IMR-90 (cell line): ENCODE measurements around the gene KLHL36. TPM values are rescaled to one million over a fixed set of nuclear protein-coding genes. Genes with fewer than 3 reads are reported as not detected.

Experiments used
- ATAC-seq: fragments of 200-7000 bp; cut with Tn5 transposase; 2 replicates; pipeline ENCODE4 v1.9.1; 2020; ENCODE audit warnings: low read depth, mild to moderate bottlenecking, moderate library complexity
- BruUV-seq: library from RNA; stranded (reverse); fragments of 400-500 nt; replicated peaks from 2 replicates; lab custom pipeline; 2021; lab: Mats Ljungman, UMichigan
- CTCF ChIA-PET: fragments of 300-600 bp; formaldehyde crosslinking; extraction: SDS; loops from one replicate; lab custom pipeline; 2021; ENCODE audit warnings: antibody characterized with exemption; lab: Yijun Ruan, JAX
- POLR2A ChIA-PET: fragments of 300-600 bp; sonication (Branson Sonifier 250); formaldehyde crosslinking; loops from one replicate; lab custom pipeline; 2022; ENCODE audit warnings: antibody characterized with exemption; ENCODE audit not compliant: unreplicated experiment; lab: Charles Lee
- DNase-seq: peaks from one replicate; pipeline ENCODE4 v3.0.0; 2013
- H2AFZ ChIP-seq: replicated peaks from 2 replicates; pipeline ENCODE3; 2013; ENCODE audit warnings: low read length, mild to moderate bottlenecking; ENCODE audit not compliant: poor library complexity
- H2AK5ac ChIP-seq: 2 replicates; pipeline ENCODE4 v1.6.1; 2013; ENCODE audit warnings: low read depth, low read length, inconsistent platforms
- H2AK9ac ChIP-seq: replicated peaks from 2 replicates; pipeline ENCODE3; 2013; ENCODE audit warnings: mild to moderate bottlenecking, low read depth, low read length, moderate library complexity; ENCODE audit not compliant: poor library complexity
- H2BK120ac ChIP-seq: 2 replicates; pipeline ENCODE4 v1.6.1; 2013; ENCODE audit warnings: low read depth, low read length, inconsistent platforms
- H2BK15ac ChIP-seq: 3 replicates; pipeline ENCODE4 v1.6.1; 2013; ENCODE audit warnings: low read depth, low read length, inconsistent platforms
- H2BK20ac ChIP-seq: 2 replicates; pipeline ENCODE4 v1.6.1; 2013; ENCODE audit warnings: low read depth, mild to moderate bottlenecking, inconsistent platforms, low read length, moderate library complexity
- H2BK5ac ChIP-seq: 2 replicates; pipeline ENCODE4 v1.6.1; 2013; ENCODE audit warnings: mild to moderate bottlenecking, low read depth, low read length, inconsistent platforms; ENCODE audit not compliant: poor library complexity, severe bottlenecking
- H3K14ac ChIP-seq: replicated peaks from 2 replicates; pipeline ENCODE4 v1.6.1; 2013; ENCODE audit warnings: low read depth, low read length, inconsistent platforms
- H3K18ac ChIP-seq: 2 replicates; pipeline ENCODE4 v1.6.1; 2013; ENCODE audit warnings: low read depth, low read length, control low read depth
- H3K23ac ChIP-seq: 2 replicates; pipeline ENCODE4 v1.6.1; 2013; ENCODE audit warnings: low read depth, low read length, inconsistent platforms
- H3K27ac ChIP-seq: 2 replicates; pipeline ENCODE4 v1.5.1; 2013; ENCODE audit warnings: mild to moderate bottlenecking, control low read depth, low read length; ENCODE audit not compliant: insufficient read depth
- H3K27me3 ChIP-seq: 2 replicates; pipeline ENCODE4 v1.6.1; 2013; ENCODE audit warnings: low read length; ENCODE audit not compliant: control insufficient read depth, insufficient read depth
- H3K36me3 ChIP-seq: 2 replicates; pipeline ENCODE4 v1.6.1; 2013; ENCODE audit warnings: low read length, mixed read lengths; ENCODE audit not compliant: control insufficient read depth, insufficient read depth
- H3K4ac ChIP-seq: 2 replicates; pipeline ENCODE4 v1.6.1; 2013; ENCODE audit warnings: low read depth, low read length, inconsistent platforms
- H3K4me1 ChIP-seq: 2 replicates; pipeline ENCODE4 v1.6.1; 2013; ENCODE audit warnings: low read length, mixed read lengths; ENCODE audit not compliant: control insufficient read depth, insufficient read depth
- H3K4me2 ChIP-seq: 2 replicates; pipeline ENCODE4 v1.6.1; 2013; ENCODE audit warnings: low read depth, mild to moderate bottlenecking, control low read depth, low read length, moderate library complexity
- H3K4me3 ChIP-seq: 2 replicates; pipeline ENCODE4 v1.5.1; 2013; ENCODE audit warnings: low read depth, mild to moderate bottlenecking, control low read depth, low read length, moderate library complexity; ENCODE audit not compliant: insufficient read depth
- H3K56ac ChIP-seq: 2 replicates; pipeline ENCODE4 v1.6.1; 2013; ENCODE audit warnings: low read length, inconsistent platforms; ENCODE audit not compliant: insufficient read depth; ENCODE audit errors: extremely low read depth
- H3K79me1 ChIP-seq, 2 experiments: 2 replicates each; pipeline ENCODE4 v1.6.1; 2013; ENCODE audit warnings: low read length in 2 of 2, inconsistent platforms in 1 of 2, low read depth in 1 of 2
- H3K9ac ChIP-seq: 2 replicates; pipeline ENCODE4 v1.6.1; 2013; ENCODE audit warnings: low read depth, low read length, control low read depth
- H3K9me1 ChIP-seq: 2 replicates; pipeline ENCODE4 v1.6.1; 2013; ENCODE audit warnings: low read length, inconsistent platforms; ENCODE audit not compliant: insufficient read depth
- H3K9me3 ChIP-seq: 2 replicates; pipeline ENCODE4 v1.6.1; 2013; ENCODE audit warnings: low read length; ENCODE audit not compliant: control insufficient read depth, insufficient read depth
- H4K20me1 ChIP-seq: 2 replicates; pipeline ENCODE4 v1.6.1; 2013; ENCODE audit warnings: low read length, inconsistent platforms; ENCODE audit not compliant: insufficient read depth
- H4K5ac ChIP-seq: 2 replicates; pipeline ENCODE4 v1.6.1; 2013; ENCODE audit warnings: mild to moderate bottlenecking, low read depth, low read length, control low read depth
- H4K8ac ChIP-seq, 2 experiments: 2 replicates each; pipeline ENCODE4 v1.6.1; 2013; ENCODE audit warnings: low read depth in 2 of 2, low read length in 2 of 2, control low read depth in 1 of 2, inconsistent platforms in 1 of 2
- H4K91ac ChIP-seq: 2 replicates; pipeline ENCODE4 v1.6.1; 2013; ENCODE audit warnings: low read depth, low read length, inconsistent platforms; ENCODE audit not compliant: insufficient read depth
- FOS ChIP-seq: fragments of 150-350 bp; IDR thresholded peaks from 2 replicates; pipeline ENCODE4 v1.6.1; 2016; ENCODE audit warnings: low read depth, low read length
- MAZ ChIP-seq: IDR thresholded peaks from 2 replicates; pipeline ENCODE4 v1.6.1; 2012; ENCODE audit warnings: low read depth, mild to moderate bottlenecking, low read length, improper control_type of control experiment, moderate library complexity, borderline replicate concordance
- RCOR1 ChIP-seq: IDR thresholded peaks from 2 replicates; pipeline ENCODE4 v1.6.1; 2012; ENCODE audit warnings: mild to moderate bottlenecking, low read length, improper control_type of control experiment; ENCODE audit not compliant: insufficient replicate concordance
- SMC3 ChIP-seq: fragments of 150-350 bp; IDR thresholded peaks from 2 replicates; pipeline ENCODE4 v1.6.1; 2016; ENCODE audit warnings: low read depth, mild to moderate bottlenecking, antibody characterized with exemption, low read length, moderate library complexity
- WGBS, 2 experiments: methylation state at CpG; one replicate each; pipeline versions ENCODE4 v1.1.5 to v1.1.7; 2013; ENCODE audit warnings: missing lambda C conversion rate in 2 of 2; ENCODE audit not compliant: insufficient read length in 1 of 2; ENCODE audit errors: extremely low coverage in 2 of 2; 5-methylcytosine and 5-hydroxymethylcytosine counted together
- dilution Hi-C: fragments of 300-500 bp; cut with HindIII; formaldehyde crosslinking; loops from one replicate; pipeline ENCODE4 v1.14.3; 2018; ENCODE audit warnings: low sequenced_read_pairs; ENCODE audit not compliant: unreplicated experiment
- in situ Hi-C: fragments of 300-500 bp; cut with MboI; formaldehyde crosslinking; loops from 3 replicates; pipeline ENCODE4 v1.14.3; 2019; ENCODE audit warnings: low sequenced_read_pairs, inconsistent platforms, mixed read lengths
- intact Hi-C: fragments of 100-400 bp; cut with micrococcal nuclease; formaldehyde crosslinking; loops from 2 replicates; pipeline ENCODE4 v1.10.0; 2022
- polyA plus RNA-seq, 3 experiments: library from polyadenylated mRNA; depleted of rRNA; stranded (reverse); fragments of >200 nt; gene quantifications; 2 replicates each; pipeline ENCODE4 v1.2.3, GENCODE V29; 2012; ENCODE audit warnings: low replicate concordance in 1 of 3
- total RNA-seq: library from RNA; depleted of rRNA; stranded (reverse); fragments of >200 nt; gene quantifications from 2 replicates; pipeline ENCODE4 v1.2.3, GENCODE V29; 2012
- TF ChIP-seq, protein P1 (sequence below): fragments of 150-350 bp; IDR thresholded peaks from 2 replicates; pipeline ENCODE4 v1.6.1; 2016; ENCODE audit warnings: low read depth, mild to moderate bottlenecking, low read length, moderate library complexity, borderline replicate concordance

Gene KLHL36
- total and polyA plus RNA-seq, 2 of the 4 experiments (the other 2 are of a cell fraction), result 45.9 to 46.3 TPM

DNA sequence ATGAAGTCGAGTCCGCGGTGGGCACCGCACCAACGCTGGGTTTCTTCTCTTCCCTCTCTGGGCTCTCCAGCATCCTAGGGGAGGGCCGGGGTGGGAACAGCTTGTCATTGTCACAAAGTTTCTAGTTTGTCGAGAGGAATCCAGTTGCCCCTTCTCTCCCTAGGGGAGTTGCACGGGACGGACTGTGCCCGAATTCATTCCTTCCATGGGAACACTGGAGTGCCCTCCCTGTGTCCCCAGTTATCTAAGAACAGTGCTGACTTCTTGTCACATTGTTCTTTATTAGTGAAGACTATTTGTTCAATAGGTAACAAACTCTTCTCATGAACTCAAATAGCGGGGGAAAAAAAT, 1.2 kb downstream of the KLHL36 start:
- no TSS peak for BruUV-seq
- no peak for DNase-seq
- Histone ChIP-seq H2BK15ac (no peak overlapping the region), H3K9me1 (peaks cover 27% of the 10 kb centered on the region), H2AK5ac (peak overlapping the region; percentile 84; the same call in 1 of the 2 replicates), H2AK9ac (peak overlapping the region; percentile 98), H3K56ac (no peak overlapping the region), H3K23ac (peak overlapping the region; percentile 82; the same call in 1 of the 2 replicates), H4K91ac (no peak overlapping the region), H3K9ac (peak overlapping the region; percentile 79), H2BK120ac (no peak overlapping the region), H2BK5ac (peak overlapping the region; percentile 51), H3K27ac (peak overlapping the region; percentile 46; the same call in 1 of the 2 replicates), H3K27me3 (no peaks in the 10 kb centered on the region), H4K20me1 (peaks cover 25% of the 10 kb centered on the region; the same call in 1 of the 2 replicates), H4K8ac (no peak overlapping the region), H3K79me1 (peaks cover 22 to 58% of the 10 kb centered on the region in 2 experiments), H3K4me2 (peak overlapping the region; percentile 84), H2AFZ (no peak overlapping the region), H3K18ac (no peak overlapping the region), H3K4ac (peak overlapping the region; percentile 71), H3K9me3 (no peaks in the 10 kb centered on the region), H3K4me3 (peak overlapping the region; percentile 64), H2BK20ac (no peak overlapping the region), H3K14ac (no peak overlapping the region), H3K36me3 (peaks cover 18% of the 10 kb centered on the region), H4K5ac (no peak overlapping the region), H3K4me1 (peaks cover 14% of the 10 kb centered on the region)
- TF ChIP-seq MAZ (no peak), RCOR1 (no peak), SMC3 (no peak), FOS (no peak)
- TF ChIP-seq, protein P1, sequence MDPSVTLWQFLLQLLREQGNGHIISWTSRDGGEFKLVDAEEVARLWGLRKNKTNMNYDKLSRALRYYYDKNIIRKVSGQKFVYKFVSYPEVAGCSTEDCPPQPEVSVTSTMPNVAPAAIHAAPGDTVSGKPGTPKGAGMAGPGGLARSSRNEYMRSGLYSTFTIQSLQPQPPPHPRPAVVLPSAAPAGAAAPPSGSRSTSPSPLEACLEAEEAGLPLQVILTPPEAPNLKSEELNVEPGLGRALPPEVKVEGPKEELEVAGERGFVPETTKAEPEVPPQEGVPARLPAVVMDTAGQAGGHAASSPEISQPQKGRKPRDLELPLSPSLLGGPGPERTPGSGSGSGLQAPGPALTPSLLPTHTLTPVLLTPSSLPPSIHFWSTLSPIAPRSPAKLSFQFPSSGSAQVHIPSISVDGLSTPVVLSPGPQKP, result no peak
- intact Hi-C loops, result no loop called here
- in situ Hi-C loops, result loop anchor here (25.0 kb wide), 2 partner anchors 313 to 362 kb away; partner anchors contain the start of gene WFDC1
- POLR2A ChIA-PET, result no interaction called here
- WGBS, 2 experiments, result no CpG with 5 or more reads among the region's 11 CpGs
- dilution Hi-C loops, result no loop called here
- CTCF ChIA-PET, result no interaction called here
- no peak for ATAC-seq
